HG02678 (cell line): Measurements from ENCODE around the gene FAXC.

ENCODE experiments used
- ATAC-seq: cut with Tn5 transposase; IDR thresholded peaks from one replicate; pipeline ENCODE4 v1.9.1; 2021; ENCODE audit warnings: mild to moderate bottlenecking, moderate library complexity; ENCODE audit not compliant: unreplicated experiment

FAXC gene

DNA sequence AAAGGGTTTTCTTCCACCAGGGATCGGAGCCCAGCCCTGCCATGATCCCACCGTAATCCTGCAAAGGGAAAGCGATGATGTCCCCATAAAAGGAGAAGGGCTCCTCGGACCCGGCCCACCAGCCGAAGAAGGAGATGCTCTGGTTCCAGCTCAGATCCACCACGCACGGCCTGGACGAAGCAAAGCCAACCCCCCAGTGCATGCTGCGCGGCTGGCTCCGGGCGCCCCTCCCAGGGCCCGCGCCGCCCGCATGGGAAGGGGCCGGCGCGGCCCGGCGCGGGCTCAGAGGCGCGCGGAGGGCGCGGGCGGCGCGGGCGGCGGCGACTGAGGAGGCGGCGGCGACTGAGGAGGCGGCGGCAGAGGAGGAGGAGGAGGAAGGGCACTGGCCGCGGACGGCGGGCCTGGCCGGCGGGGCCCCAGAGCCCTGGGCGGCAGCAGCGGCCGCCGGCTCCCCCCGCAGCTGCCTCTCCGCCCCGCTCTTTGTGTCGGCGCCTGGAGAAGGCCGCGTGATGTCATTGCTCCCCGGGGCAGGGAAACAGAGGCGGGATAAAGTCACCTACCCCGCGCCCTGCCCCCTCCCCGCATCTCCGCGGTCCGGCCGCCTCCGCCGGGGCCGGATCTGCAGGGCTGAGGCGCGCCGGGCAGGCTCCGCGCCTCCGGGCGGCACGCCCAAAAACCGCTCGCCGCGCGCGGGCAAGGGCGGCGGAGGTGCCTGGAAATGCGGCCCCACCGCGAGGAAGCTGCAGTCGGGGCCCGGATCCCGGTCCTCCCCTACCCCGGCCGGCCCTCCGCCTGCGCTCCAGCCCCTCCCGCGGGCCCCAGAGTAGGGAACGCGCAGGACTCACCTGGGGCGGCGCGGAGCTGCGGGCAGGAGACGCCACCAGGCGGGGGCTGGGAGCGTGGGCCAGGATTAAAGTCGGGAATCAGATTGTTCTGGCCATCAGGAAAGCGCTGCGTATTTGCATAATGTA, at the start of gene FAXC:
FAXC (minus strand) TSS at position 504 of the 971 bp plus-strand sequence; CDS start at position 202, 302 bp downstream.
- ATAC-seq: peak; percentile 50

DNA sequence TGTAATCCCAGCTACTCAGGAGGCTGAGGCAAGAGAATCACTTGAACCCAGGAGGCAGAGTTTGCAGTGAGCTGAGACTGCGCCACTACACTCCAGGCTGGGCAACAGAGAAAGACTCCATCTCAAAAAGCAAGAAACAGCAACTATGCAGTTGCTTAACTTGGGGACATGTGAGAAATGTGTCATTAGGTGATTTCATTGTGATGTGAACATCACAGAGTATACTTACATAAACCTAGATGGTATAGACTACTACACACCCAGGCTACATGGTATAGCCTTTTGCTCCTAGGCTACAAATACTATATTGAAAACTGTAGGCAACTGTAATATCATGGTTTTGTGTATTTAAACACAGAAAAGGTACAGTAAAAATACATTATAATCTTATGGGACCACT, 47.8 kb upstream of the FAXC start:
- ATAC-seq: no peak

DNA sequence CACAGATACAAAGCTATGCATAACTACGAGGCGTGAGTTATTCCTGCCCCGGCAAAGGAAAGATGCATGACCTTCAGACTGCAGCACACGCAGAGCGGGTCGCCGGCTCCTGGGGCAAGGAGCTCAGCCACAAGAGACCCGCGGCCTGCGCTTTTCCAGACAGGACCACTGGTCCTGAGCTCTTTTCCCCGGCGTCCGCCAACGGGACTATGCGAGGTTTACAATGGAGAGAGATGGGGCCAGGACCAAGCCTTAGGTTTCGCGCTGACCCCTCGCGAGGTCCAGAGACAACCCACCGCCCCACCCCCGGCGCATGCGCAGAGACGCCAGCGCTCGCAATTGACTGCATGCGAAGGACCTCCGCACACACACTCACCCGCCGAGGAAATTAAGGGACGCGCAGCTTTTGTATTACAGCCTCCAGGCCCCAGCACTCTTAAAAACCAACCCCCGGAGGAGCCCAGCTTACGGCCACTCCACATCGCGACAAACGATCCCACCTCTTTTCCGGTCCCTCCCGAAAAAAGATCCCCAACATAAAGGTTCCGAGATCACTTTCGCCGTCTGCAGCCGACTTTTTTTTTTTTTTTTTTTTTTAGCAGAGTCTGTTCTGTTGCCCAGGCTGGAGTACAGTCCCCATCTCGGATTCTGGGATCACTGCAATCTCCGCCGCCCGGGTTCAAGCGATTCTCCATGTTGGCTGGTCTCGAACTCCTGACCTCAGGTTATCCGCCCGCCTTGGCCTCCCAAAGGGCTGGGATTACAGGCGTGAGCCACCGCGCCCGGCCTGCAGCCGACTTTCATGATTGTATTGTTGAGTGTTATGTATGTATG, 44.4 kb upstream of the FAXC start, which contains the start of gene COQ3:
COQ3 (minus strand) TSS at position 498 of the 834 bp plus-strand sequence; CDS start at position 482, 16 bp downstream.
- ATAC-seq: peak; percentile 82

DNA sequence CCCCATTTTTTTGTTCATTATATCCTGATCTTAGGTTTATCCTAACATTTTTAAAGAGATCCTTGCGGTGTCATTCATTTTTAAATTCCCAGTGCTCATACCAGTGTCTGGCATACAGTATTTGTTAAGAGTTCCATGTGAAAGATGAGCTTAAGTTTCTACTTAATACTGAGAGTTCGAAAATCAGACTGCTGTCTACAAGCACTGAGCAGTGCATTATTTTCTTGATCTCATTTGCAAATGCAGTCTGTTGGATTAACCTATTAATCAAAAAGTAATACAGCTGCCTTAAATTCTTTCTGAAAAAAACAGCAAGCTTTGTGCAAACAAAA, 43.9 kb upstream of the FAXC start:
- peak; percentile 19 for ATAC-seq

DNA sequence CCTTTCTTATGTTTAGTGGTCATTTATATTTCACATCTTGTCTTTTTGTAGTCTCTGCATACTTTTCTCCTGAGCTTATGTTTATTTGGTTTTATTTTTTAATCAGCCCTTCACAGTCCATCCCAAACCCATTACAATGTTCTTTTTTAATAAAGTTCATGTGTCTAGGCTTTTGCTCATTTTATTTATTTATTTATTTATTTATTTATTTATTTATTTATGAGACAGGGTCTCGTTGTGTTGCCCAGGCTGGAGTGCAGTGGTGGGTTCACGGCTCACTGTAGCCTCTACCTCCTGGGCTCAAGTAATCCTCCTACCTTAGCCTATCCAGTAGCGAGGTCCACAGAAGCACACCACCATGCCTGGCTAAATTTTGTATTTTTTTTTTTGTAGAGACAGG, 41.4 kb upstream of the FAXC start:
- no peak for ATAC-seq

DNA sequence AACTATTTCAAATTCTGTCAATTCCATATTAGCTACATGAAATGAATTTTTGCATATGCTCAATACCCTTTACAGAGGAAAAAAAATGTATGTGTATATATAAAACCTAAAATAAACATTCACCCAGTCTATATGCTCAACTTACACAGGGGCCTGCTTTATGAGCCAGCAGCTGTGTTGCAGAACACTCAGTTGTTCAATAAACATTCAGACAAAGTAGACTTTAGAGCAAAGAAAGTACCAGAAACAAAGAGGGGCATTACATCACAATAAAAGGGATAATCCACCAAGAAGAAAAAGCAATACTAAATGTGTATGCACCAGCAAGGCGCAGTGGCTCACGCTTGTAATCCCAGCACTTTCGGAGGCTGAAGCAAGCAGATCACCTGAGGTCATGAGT, 35.0 kb upstream of the FAXC start:
- no peak for ATAC-seq

DNA sequence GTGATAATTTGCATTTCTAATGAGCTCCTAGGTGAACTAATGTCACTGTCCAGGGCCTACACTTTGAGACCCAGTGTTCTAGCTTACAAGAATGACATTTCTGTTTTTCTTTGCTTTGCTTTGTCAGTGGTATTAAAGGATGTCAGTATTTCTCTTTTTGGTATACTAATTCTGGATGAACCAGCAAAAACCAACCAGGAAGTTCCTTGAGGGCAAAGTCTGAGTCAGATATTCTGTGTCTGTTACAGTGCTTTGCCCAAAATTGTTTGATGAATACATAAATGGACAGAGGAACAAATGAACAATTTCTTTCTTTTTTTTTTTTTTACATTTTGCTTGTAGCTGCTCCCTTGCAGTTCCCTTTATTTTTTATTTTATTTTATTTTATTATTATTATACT, 29.2 kb upstream of the FAXC start:
- no peak for ATAC-seq

DNA sequence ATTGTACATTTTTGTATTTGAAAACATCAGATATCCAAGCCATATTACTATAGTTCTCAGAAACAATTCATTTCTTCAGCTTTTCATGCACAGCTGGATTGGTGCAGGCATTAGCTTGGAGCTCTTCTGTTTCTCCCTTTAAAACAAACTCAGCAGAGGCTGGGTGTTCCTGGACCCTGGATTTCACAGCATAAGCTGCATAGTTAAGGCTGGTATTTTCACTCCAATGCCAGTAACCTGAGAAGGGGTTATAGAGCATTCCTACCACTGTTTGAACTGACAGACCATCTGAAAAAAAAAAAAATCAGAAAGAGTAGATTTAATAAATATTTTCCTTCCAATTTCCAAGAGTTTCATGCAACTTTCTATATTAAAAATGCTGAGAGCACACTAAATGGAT, 20.1 kb upstream of the FAXC start:
- ATAC-seq: no peak

DNA sequence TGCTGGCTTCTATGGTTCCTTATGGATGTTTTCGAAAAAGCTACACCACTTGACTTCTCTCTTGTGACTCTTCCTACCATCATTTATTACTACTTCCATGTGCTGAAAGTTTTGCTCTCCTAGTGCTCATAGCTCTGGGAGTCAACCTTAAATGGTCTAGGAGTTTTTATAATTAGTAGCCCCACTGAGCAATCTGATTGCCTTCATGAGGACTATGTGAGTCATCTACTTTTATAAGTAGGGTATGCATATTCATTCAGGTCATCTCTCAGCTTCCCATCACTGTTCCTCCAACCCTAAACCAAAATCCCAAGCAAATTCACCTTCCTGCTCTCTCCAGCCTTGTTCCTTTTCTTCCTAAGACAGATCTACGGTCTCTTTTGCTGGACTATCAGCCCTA, 17.4 kb upstream of the FAXC start:
- ATAC-seq: no peak

DNA sequence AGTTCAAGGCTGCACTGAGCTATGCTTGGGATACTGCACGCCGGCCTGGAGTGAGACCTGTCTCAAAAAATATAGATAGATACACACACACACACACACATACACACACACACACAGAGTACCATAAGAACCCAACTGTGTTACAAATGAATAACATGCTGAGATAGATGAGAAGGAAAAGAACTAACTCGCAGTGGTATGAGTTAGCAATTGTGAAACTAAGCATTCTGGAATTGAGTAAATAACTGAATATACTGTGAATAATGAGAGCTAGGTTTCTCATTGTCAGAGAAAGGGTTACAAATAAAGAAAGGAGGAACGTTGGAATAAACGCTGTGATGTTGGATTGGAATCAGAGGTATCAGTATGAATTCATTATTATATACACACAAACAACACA, 14.6 kb upstream of the FAXC start:
- ATAC-seq: peak; percentile 78

DNA sequence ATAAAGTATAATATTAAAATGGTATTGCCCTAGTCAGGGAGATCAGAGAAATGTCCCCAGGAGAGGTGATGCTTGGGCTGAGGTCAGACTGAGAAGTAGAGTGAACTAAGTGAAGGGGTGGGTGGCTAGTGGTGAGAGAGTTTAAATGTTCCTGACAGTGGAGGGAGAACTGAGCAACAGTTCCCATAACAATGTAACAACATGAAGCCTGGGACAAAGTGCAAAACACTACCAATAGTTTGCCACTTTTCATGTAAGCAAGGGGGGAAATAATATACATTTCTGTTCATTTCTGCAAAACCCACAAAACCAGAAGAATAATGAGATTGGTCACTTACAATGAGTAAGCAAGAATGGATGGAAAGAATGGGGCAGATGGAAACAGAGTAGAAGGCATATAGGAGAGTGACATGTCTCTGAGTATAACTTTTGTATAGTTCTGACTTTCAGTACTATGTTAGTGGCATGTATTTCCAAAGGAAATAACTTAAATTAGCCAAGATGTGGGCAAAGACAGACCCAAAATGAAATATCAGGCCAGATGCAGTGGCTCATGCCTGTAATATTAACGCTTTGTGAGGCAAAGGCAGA, 13.3 kb upstream of the FAXC start:
- ATAC-seq: no peak

DNA sequence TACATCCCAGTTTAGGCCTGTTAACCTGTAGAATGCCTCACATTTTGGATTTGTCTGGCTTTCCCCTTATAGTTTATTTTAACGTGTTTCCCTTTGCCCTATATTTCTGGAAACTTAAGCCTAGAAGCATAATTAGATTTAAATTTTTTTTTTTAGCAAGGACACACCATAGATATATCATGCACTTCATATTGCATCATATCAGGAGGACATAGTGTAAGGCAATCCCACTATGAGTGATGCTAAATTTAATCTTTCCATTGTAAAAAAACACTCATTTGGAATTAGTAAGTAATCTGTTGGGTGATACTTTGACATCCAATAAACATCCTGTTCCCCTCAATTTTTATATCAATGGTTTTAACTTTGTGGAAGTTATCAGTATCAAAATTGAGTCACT, 10.3 kb upstream of the FAXC start:
- no peak for ATAC-seq

DNA sequence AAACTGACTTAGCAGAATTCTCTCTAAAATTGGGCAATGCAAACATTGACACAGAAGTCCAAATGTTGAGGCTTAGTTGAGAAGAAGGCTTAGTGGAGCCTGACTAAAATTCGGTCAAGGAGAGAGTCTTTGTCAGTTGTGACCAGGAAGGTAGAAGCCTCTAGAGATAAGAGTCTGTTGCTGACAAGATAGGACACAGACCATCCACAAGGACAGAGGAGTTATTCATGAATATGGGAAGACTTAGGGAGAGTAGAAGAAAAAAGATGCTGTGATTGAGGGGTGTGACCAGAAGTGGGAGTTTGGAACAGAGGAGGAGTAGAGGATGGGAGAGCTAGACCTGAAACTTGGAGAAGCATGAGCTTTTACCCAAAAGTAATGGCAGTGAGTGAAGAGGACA, 7.2 kb upstream of the FAXC start:
- ATAC-seq: no peak

DNA sequence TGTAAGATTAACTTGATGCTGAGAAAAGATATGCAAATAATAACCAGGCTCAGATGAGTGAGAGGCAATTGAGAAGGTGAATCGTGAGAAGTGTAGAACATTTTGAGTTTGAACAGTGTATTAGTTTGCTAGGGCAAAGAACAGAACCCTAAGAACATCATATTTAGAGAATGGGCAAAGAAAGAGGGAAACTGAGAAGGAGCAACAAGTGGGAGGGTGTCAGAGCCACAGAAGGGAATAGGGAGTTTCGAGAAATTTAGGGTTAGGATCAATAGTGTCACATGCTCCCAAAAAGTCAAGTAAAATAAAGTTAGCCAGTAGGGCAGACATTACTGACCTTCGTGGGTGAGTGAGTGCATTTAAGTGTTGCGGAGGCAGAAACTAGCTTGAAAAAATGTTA, 5.5 kb upstream of the FAXC start:
- no peak for ATAC-seq

DNA sequence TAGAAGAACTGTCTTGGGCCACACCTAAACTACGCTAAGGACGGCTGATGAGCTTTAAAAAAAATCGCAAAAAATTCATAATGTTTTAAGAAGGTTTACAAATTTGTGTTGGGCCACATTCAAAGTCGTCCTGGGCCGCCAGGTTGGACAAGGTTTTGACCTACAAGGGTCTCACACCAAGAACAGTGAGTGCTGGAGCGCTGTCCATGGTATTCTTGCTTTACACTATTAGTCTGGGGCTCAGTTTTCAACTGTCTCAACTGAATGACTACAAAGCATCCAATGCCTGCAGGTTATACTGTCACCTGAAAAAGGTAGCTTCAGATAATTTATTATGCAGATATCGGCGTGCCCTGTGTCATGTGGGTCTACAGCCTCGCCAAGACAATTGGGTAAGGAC, 3.7 kb upstream of the FAXC start:
- ATAC-seq: no peak

DNA sequence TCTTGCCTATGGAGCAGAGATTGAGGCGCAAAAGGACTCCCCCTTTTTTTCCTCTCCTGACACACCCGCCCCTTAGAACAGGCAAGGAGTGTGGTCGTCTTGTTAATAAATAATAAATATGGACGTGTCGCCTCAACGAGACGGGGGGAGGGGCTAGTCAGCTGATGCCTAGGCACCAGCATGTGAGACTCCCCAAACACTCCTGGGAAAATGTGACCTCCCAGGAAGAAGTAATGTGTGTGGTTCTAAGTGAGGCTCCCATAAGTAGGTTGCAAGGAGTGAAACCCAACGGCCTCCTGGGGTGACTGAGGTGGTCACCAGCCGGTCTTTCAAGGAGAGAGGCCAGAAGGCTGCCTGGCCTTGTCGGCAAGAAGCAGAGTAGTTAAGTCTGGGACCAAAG, 1.1 kb upstream of the FAXC start:
- ATAC-seq: no peak

DNA sequence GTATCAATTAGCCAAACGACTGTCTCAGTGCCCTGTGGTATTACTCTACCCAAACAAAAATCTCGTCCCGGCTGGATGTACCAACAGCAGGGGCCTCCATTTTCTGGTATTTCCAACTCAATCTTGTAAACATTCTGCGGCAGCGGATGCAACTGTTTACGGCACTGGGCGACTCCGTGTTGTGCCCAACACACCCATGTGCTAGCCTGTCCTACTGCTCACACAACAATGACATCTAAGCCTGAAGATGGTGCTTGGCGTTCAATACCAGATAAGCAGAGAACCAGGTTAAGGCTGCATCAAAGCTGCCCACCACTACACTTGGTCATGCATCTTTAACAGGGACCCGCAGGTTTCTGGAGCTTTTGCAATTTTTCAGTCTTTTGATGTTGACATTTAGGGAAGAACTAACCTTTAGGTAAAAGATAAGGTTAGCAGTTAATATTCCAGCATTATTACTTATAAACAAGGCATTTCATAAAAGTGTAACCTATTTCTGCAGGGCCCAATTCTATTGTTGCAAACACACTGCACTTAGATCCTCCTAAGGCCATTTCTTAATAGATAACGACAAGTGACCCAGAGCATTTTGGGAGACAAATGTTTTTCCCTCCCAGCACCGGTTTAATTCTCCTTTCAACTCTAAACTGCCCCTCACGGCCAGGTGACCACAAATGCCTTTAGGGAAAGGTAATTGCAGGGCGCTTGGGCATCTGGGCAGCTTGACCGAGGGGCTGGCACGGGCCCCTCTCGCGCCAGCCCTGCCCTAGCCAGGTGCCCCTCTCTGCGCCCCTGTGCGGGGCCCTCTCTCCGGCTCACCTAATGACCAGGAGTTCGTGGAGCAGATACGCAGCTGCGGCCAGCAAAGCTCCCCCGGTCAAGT, 945 bp downstream of the FAXC start:
- no peak for ATAC-seq

DNA sequence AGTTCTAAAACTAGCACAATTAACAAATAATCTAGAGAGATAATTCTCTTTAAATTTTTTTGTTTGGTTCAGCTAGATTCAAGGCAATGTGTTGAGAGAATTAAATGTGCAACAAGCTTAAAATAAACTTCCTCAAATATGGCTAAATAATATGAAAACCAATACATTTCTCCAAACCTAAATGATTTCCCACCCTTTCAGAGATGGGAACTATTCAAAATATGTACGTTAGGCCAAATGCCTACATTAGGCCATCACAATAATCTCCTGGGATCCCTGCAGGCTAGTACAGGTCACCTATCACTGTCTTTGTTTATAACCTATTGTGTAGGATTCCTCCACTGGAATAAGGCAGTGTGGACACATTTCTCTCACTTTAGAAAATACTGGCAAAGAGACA, 1.7 kb downstream of the FAXC start:
- no peak for ATAC-seq

DNA sequence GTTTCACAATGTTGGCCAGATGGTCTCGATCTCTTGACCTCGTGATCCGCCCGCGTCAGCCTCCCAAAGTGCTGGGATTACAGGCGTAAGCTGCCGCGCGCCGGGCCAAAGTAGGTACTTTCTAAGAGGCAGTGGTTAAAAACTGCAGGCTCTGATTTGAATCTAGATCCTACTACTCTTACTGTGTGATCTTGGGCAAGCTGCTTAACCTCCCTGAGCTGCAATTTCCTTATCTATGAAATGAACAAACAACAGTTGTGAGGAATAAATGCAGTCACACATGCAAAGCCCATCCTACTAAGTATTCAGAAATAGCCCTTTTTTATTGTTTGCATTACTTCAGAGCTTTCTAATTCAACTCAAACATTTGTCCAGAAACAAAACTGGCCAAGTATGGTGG, 2.9 kb downstream of the FAXC start:
- ATAC-seq: no peak

DNA sequence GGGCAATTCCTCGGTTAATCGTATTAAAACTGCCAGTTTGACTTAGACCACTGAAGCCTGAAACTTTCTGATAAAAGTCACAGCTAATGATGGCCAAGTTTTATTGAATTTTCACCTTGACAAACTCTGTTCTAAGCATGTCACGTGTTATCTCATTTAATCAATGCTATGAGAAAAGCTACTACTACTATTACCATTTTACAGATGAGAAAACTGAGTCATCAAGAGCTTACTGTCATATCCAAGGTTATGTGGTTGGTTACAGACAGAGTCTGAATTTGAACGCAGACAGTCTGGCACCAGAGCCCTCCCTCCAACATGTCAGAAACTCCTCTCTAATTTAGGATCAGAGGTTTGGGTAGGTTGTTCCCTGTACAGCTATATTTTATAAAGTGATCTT, 4.3 kb downstream of the FAXC start:
- no peak for ATAC-seq

DNA sequence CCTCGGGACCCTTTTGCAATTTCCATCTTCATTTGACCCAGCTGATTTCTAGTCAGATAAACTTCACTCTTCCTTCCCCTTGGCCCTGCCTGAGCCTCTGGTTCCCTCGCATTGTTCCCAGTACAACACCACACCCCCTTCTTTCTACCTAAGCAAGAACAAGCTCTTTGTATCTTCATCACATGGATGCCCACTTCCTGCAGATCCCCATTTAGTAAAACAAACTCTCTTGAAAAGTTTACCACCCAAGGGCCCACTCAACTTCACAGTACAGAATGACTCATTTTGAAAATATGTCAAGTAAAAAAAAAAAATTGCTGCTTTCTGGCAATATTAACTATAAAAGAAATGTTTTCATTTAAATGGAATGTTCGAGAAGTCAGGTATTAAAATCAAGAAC, 5.2 kb downstream of the FAXC start:
- no peak for ATAC-seq
